NCI-H1092 (cell line): Measurements from ENCODE around the gene PDE3A.

Experiments used
- DNase-seq: peaks from one replicate; lab custom pipeline; 2025; lab: John Stamatoyannopoulos, UW

Gene PDE3A

GRCh38 chr12:20424841-20425240 lies 56.5 kb downstream of the PDE3A start:
- no peak for DNase-seq

GRCh38 chr12:20426191-20426590 lies 57.9 kb downstream of the PDE3A start:
- DNase-seq = no peak

- DNase-seq = no peak
Measured at GRCh38 chr12:20426957-20427356, 58.6 kb downstream of the PDE3A start.

GRCh38 chr12:20429852-20430251 lies 61.5 kb downstream of the PDE3A start:
- DNase-seq = no peak

GRCh38 chr12:20432290-20432689 lies 64.0 kb downstream of the PDE3A start:
- no peak for DNase-seq

- no peak for DNase-seq
Measured at GRCh38 chr12:20434996-20435395, 66.7 kb downstream of the PDE3A start.

GRCh38 chr12:20436316-20436715 lies 68.0 kb downstream of the PDE3A start:
- DNase-seq = no peak

GRCh38 chr12:20438299-20438779 lies 70.0 kb downstream of the PDE3A start:
- DNase-seq = no peak

GRCh38 chr12:20439626-20440025 lies 71.3 kb downstream of the PDE3A start:
- no peak for DNase-seq

- DNase-seq = no peak
Measured at GRCh38 chr12:20440408-20440807, 72.1 kb downstream of the PDE3A start.

GRCh38 chr12:20442322-20442721 lies 74.0 kb downstream of the PDE3A start:
- no peak for DNase-seq

GRCh38 chr12:20443255-20443654 lies 74.9 kb downstream of the PDE3A start:
- no peak for DNase-seq

GRCh38 chr12:20443792-20444191 lies 75.5 kb downstream of the PDE3A start:
- no peak for DNase-seq

- no peak for DNase-seq
Measured at GRCh38 chr12:20444595-20445170, 76.3 kb downstream of the PDE3A start.

GRCh38 chr12:20445687-20446086 lies 77.3 kb downstream of the PDE3A start:
- DNase-seq = no peak

GRCh38 chr12:20446836-20447235 lies 78.5 kb downstream of the PDE3A start:
- no peak for DNase-seq

- DNase-seq = no peak
Measured at GRCh38 chr12:20448781-20449180, 80.4 kb downstream of the PDE3A start.

- no peak for DNase-seq
Measured at GRCh38 chr12:20450591-20451180, 82.3 kb downstream of the PDE3A start.

GRCh38 chr12:20451761-20452160 lies 83.4 kb downstream of the PDE3A start:
- DNase-seq = no peak

- no peak for DNase-seq
Measured at GRCh38 chr12:20452496-20453010, 84.2 kb downstream of the PDE3A start.

GRCh38 chr12:20453756-20454310 lies 85.5 kb downstream of the PDE3A start:
- DNase-seq = no peak

GRCh38 chr12:20455001-20455706 lies 86.8 kb downstream of the PDE3A start:
- DNase-seq = no peak

GRCh38 chr12:20457582-20457981 lies 89.2 kb downstream of the PDE3A start:
- no peak for DNase-seq
